Measurements from ENCODE around the gene CWF19L1.

Gene CWF19L1

GRCh38 chr10:100248820-100249219, 18.6 kb downstream of the CWF19L1 start:
- no peak for DNase-seq

DNA sequence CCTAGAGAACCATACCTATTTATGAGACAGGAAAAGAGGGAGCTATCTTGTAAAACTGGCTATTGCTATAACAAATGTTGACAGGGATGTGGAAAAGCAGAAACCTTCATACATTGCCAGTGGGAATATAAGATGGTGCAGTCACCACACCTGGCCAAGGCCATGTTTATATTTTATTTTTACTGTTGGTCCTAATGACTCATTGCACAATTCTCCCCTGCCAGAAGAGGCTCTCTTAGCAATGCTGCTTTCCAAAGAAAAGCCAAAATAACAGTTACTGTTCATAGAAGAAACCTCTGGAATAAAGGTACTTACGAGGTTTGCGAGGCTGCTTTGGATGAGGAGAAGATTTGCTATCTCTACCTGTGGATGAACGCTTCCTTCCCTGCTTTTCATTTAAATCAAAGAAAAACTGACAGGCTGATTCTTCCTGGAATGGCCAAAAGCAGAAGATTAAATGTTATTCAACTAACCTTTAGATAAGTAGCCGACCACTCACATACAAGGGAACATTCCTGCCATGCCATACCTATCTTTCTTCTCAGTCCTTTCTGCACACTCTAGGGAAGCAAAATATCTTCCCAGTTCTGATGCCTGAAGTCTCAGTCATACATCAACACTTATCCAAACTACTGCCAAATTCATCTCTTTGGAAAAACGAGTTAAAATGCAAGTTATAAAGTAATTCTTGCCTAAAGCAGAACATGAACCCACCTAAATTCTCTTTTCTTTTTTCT, 21.8 kb downstream of the CWF19L1 start:
- no peak for DNase-seq

DNA sequence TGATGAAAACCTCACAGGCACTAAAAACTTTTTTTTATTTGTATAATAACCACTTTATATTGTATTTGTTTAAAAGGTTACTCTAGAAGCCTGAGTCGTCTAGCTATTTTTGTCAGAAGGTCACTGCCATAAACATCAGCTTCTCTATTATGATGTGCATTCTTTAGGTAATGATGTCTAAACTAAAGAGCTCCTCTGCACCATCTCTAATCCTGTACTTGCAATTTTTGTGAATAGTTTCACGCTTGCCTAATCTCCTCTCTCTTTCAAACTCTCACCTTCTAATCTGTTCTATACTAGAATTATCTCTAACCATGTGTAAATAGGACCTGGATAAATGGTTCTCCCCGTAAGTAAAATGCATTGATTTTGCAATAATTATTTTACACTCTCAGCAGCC, 27.6 kb downstream of the CWF19L1 start:
- DNase-seq: no peak

GRCh38 chr10:100238429-100238828, 29.0 kb downstream of the CWF19L1 start:
- no peak for DNase-seq

DNA sequence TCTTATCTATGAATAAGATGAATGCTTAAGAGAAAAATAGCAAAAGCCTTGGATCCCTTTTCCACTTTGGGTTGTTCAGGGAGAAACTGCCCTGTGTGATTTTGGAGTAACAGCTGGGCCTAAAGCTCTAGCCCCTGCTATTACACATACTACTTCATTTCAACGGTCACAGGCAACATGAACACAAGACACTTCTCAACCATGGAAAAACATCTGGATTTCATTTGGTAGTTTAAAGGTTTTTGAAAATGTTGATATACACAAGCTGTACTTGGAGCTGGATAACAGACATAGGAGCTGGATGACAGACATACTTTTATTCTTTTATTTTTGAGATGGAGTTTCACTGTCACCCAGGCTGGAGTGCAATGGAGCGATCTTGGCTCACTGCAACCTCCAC, 35.3 kb downstream of the CWF19L1 start:
- DNase-seq: no peak

GRCh38 chr10:100229819-100230422, 37.5 kb downstream of the CWF19L1 start:
- no peak for DNase-seq

DNA sequence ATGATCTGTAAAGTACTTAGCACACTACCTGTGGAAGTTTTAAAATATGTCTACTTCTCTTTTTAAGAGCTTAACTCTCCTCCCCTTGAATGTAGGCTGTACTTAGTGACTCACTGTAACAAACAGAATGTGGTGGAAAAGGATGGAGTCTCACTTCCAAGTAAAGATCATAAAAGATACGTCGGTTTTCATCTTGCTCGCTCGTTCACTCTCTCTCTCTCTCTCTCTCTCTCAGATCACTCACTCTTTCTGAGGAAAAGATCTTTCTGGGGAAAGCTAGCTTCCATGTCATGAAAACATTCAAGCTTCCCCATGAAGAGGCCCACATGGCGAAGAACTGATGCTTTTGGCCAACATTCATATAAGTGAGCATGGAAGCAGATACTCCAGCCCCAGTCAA, 43.6 kb downstream of the CWF19L1 start:
- DNase-seq: no peak

GRCh38 chr10:100222529-100222928, 44.9 kb downstream of the CWF19L1 start:
- DNase-seq: no peak

- no peak for DNase-seq
Observed at GRCh38 chr10:100216006-100216405, 51.4 kb downstream of the CWF19L1 start.

- no peak for DNase-seq
Observed at GRCh38 chr10:100209303-100209702, 58.1 kb downstream of the CWF19L1 start.

- DNase-seq: no peak
Observed at GRCh38 chr10:100208276-100208675, 59.2 kb downstream of the CWF19L1 start.

DNA sequence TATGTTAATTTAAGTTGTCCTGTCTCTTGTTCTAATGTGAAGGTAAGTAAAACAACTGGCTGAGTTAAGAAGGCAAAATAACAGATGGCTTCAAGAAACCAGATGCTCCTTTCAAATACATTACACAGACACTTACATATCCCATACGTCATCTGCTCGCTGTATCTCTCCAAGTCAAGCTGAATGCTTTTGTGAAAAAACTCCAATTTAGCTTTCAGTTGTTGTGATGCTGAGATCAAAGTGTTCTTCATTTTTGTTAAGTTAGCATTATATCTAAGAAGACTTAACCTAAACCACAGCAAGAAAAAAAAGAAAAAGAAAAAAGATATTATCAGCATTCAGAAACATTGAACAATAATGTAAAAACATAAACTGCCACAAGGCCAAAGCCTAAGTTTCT, 63.1 kb downstream of the CWF19L1 start:
- peak; percentile 34 for DNase-seq

DNA sequence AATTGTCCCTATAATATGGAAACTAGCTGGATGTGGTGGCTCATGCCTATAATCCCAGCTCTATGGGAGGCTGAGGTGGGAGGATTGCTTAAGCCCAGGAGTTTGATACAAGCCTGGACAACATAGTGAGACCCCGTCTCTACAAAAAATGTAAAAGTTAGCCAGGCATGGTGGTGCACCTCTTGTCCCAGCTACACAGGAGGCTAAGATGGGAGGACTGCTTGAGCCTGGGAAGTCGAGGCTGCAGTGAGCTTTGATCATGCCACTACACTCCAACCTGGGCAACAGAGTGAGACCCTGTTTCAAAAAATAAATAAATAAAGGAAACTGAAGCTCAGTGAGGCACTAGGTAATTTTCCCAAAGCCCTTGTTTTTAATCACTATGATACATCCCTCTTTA, 65.9 kb downstream of the CWF19L1 start:
- DNase-seq: no peak

DNA sequence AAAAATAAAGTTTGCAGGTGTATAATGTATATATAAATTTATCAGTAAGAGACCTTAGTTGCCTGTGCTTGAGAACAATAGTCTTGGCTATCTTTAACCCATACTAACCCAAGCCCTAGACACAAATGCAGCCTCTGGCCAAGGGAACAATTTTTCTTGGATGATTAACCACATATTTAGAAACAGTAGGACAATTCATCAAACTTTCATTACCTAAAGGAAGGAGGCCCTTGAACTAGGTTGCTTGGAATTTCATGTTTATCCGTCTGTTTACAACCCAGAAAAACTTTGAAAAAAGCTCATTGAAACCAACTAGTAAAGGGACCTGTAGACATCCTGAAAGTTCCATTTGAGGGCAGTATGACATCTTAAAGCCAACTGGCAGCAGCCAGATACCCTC, 72.7 kb downstream of the CWF19L1 start:
- no peak for DNase-seq

DNA sequence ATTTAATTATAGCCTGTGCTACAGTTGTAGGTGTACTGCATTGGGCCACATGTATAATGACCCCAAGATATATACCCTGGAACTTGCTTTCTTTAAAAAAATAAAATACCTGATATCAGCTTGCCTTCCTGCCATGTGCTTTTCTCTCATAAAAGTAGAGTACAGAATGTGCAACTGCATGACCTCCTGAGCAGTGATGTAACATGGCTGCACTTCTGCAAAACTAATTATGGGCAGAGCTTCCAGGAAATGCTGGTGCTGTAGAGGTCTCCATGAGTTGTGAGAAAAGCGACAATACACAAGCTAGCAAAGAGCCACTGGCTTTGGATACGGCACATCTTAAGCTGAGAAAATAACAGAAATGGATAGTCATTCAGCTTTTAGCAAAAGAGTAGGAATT, 75.1 kb downstream of the CWF19L1 start:
- no peak for DNase-seq

DNA sequence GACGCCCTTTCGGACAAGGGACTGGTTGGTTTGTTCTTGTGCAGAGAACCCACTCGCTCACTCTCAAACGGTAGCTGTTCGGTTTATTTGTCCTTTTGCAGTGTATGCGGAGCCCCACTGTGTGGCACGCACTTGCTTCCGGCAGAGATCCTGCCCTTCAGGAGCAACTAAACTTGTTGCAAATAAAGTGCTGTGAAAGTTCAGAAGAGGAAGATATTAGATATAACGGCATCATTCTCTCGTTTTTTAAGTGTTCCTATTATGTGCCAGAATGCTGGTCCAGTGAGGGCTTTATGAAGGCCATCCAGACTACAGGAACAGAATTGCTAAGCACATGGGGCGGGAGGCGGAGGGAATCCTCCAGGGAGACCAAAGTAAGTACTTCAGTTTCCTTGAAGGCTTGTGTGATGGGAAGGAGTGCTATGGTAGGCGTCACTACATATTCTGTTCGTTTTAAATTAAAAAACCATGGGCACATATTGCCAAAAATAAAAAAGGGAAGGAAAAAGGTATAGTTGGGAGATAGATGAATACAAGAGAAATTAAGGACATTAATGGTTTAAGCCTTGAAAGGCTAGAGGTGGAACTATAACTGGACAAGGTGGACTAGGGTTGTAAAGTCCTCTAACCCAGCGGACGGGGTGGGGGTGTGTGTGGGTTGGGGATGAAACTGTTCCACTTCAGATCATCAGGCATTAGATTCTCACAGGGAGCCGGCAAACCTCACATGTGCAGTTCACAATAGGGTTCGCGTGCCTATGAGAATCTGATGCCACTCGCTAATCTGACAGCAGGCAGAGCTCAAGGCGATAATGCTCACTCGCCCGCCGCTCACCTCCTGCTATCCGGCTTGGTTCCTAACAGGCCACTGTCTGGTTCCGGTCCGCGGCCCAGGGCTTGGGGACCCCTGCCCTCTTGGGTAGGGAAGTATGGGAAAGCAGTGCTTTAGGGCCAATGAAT, 80.9 kb downstream of the CWF19L1 start:
- no peak for DNase-seq

DNA sequence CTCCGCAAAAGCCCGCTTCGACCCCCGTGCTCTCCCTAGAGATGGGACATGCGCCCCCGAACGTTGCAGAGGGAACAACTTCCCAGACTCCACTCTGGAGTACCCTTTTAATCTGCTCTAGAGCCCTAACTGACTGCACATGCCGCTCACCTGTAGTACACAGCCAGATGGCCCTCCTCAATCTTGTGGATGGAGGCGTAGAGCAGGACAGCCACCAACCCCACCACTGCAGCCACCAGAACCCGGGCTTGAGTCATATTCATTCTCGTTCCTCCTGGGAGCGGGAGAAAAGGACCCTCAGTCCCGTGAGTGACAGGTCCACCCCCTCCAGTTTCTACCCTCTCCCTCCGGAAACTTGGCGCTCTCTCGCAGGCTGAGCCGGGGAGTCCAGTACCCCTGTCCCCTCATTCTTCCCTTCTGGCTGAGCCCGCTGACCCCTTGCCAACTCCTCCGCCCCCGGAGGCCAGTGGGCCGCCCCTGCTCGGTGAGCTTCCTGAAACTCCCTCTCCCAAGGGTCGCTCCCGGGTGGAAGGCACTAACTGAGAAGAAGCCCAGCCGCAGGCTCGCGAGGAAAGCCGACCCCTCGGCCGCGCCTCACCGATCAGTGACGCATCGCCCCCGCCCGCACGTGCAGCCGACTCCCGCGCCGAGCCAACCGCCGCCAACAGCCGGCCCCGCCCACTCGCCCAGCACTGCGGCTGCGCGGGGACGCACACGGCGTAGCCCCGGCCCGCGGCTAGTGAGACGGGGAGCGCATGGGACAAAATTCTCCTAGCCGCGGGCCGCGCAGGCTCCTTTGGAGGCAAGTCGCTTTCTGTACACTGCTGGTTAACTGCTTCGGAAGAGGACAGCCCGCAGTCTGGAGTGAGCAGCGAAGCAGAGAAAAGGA, 81.8 kb downstream of the CWF19L1 start, which contains the start of gene ERLIN1:
Gene ERLIN1, minus strand, starts transcription at position 666 of the 889 bp plus-strand sequence. Its CDS starts 403 bp downstream, at position 263.
- peak; percentile 91 for DNase-seq

- no peak for DNase-seq
Observed at GRCh38 chr10:100184840-100185239, 82.6 kb downstream of the CWF19L1 start.

GRCh38 chr10:100184426-100184825, 83.0 kb downstream of the CWF19L1 start:
- DNase-seq: no peak

- DNase-seq: no peak
Observed at GRCh38 chr10:100183481-100183880, 84.0 kb downstream of the CWF19L1 start.

GRCh38 chr10:100182908-100183307, 84.5 kb downstream of the CWF19L1 start:
- no peak for DNase-seq
